Neural cell (in vitro differentiated cells): ENCODE data around the gene ETFB. TPM values are rescaled to one million over a fixed set of nuclear protein-coding genes. Genes with fewer than 3 reads are reported as not detected.

Source experiments
- H2AFZ ChIP-seq: fragments of 200-600, 300-800 bp; sonication (generic), shearing (Covaris generic); 2 replicates; pipeline ENCODE4 v1.6.0; 2014; ENCODE audit warnings: low read depth, mild to moderate bottlenecking, antibody characterized with exemption, low read length, moderate library complexity
- H3F3A ChIP-seq: fragments of 200-600 bp; shearing (Covaris generic); 2 replicates; pipeline ENCODE4 v1.6.1; 2016; ENCODE audit warnings: mild to moderate bottlenecking, moderate library complexity, mixed read lengths, antibody characterized with exemption, low read length; ENCODE audit not compliant: insufficient read depth, poor library complexity, severe bottlenecking
- H3K27ac ChIP-seq: fragments of 200-600, 300-800 bp; sonication (generic), shearing (Covaris generic); 2 replicates; pipeline ENCODE4 v1.5.1; 2014; ENCODE audit warnings: mild to moderate bottlenecking, low read length, moderate library complexity
- H3K27me3 ChIP-seq: fragments of 300-800, 200-600 bp; sonication (generic), shearing (Covaris generic); 2 replicates; pipeline ENCODE4 v1.6.0; 2014; ENCODE audit warnings: mild to moderate bottlenecking, low read depth, low read length, moderate library complexity; ENCODE audit not compliant: insufficient read depth
- H3K36me3 ChIP-seq: fragments of 300-800, 200-600 bp; sonication (generic), shearing (Covaris generic); 2 replicates; pipeline ENCODE4 v1.5.1; 2014; ENCODE audit warnings: mild to moderate bottlenecking, antibody characterized with exemption, low read length, moderate library complexity; ENCODE audit not compliant: insufficient read depth
- H3K4me2 ChIP-seq: fragments of 300-800, 200-600 bp; sonication (generic), shearing (Covaris generic); 2 replicates; pipeline ENCODE4 v1.6.0; 2014; ENCODE audit warnings: mild to moderate bottlenecking, low read length
- H3K4me3 ChIP-seq: fragments of 300-800, 200-600 bp; sonication (generic), shearing (Covaris generic); 2 replicates; pipeline ENCODE4 v1.5.1; 2014; ENCODE audit warnings: mild to moderate bottlenecking, low read length, moderate library complexity
- H3K79me2 ChIP-seq: fragments of 200-600 bp; shearing (Covaris generic); replicated peaks from 2 replicates; pipeline ENCODE4 v1.6.0; 2014; ENCODE audit warnings: mild to moderate bottlenecking, low read length, moderate library complexity; ENCODE audit not compliant: insufficient read depth
- H3K9ac ChIP-seq: fragments of 300-800, 200-600 bp; sonication (generic), shearing (Covaris generic); 2 replicates; pipeline ENCODE4 v1.6.1; 2016; ENCODE audit warnings: mild to moderate bottlenecking, low read length, mixed read lengths
- H3K9me2 ChIP-seq: fragments of 200-600 bp; shearing (Covaris generic); 2 replicates; pipeline ENCODE4 v1.6.1; 2016; ENCODE audit warnings: mild to moderate bottlenecking, low read length, mixed read lengths; ENCODE audit not compliant: insufficient read depth
- H3K9me3 ChIP-seq: fragments of 200-600, 300-800 bp; sonication (generic), shearing (Covaris generic); 2 replicates; pipeline ENCODE4 v1.6.1; 2016; ENCODE audit warnings: mild to moderate bottlenecking, mixed run types, low read length, moderate library complexity, mixed read lengths
- H4K20me1 ChIP-seq: fragments of 200-600 bp; shearing (Covaris generic); 2 replicates; pipeline ENCODE4 v1.6.1; 2016; ENCODE audit warnings: mild to moderate bottlenecking, mixed run types; ENCODE audit not compliant: insufficient read depth
- CTCF ChIP-seq: fragments of 450-650 bp; IDR thresholded peaks from 2 replicates; pipeline ENCODE4 v1.5.1; 2014; ENCODE audit warnings: antibody characterized with exemption, mild to moderate bottlenecking, moderate library complexity; ENCODE audit not compliant: poor library complexity, severe bottlenecking
- EP300 ChIP-seq: fragments of 450-650 bp; conservative IDR thresholded peaks from 2 replicates; pipeline ENCODE4 v1.6.1; 2014; ENCODE audit warnings: antibody characterized with exemption, mild to moderate bottlenecking, moderate library complexity; ENCODE audit not compliant: poor library complexity, severe bottlenecking
- EZH2 ChIP-seq: fragments of 200-600, 300-800 bp; shearing (Covaris generic), sonication (generic); IDR thresholded peaks from 2 replicates; pipeline ENCODE4 v1.6.1; 2014; ENCODE audit warnings: antibody characterized with exemption, low read length, borderline replicate concordance, mild to moderate bottlenecking; ENCODE audit not compliant: insufficient read depth, poor library complexity, severe bottlenecking
- MXI1 ChIP-seq: fragments of 450-650 bp; conservative IDR thresholded peaks from 2 replicates; pipeline ENCODE4 v1.6.1; 2014; ENCODE audit warnings: antibody characterized with exemption, mild to moderate bottlenecking; ENCODE audit not compliant: poor library complexity, severe bottlenecking
- POLR2AphosphoS5 ChIP-seq: IDR thresholded peaks from 2 replicates; pipeline ENCODE4 v1.6.1; 2012
- RAD21 ChIP-seq: fragments of 450-650 bp; conservative IDR thresholded peaks from 2 replicates; pipeline ENCODE4 v1.6.1; 2014; ENCODE audit warnings: antibody characterized with exemption, mild to moderate bottlenecking, moderate library complexity
- REST ChIP-seq: IDR thresholded peaks from 2 replicates; pipeline ENCODE4 v1.6.1; 2012; ENCODE audit warnings: borderline replicate concordance
- SMC3 ChIP-seq: fragments of 450-650 bp; conservative IDR thresholded peaks from 2 replicates; pipeline ENCODE4 v1.6.1; 2014; ENCODE audit warnings: antibody characterized with exemption, mild to moderate bottlenecking, moderate library complexity; ENCODE audit not compliant: poor library complexity
- TAF1 ChIP-seq: IDR thresholded peaks from 2 replicates; pipeline ENCODE4 v1.6.1; 2012; ENCODE audit warnings: low read depth
- polyA plus RNA-seq: library from polyadenylated mRNA; depleted of rRNA; stranded (reverse); fragments of >200 nt; gene quantifications from 2 replicates; pipeline ENCODE4 v1.2.3, GENCODE V29; 2014

ETFB gene
- polyA plus RNA-seq, 1 donor from 2014 or later, result 383 TPM

GRCh38 chr19:51391073-51391611 lies 25.0 kb upstream of the ETFB start:
- Histone ChIP-seq H3K4me3 (no peak overlapping the region), H2AFZ (no peak overlapping the region), H3K9me2 (no peaks in the 10 kb centered on the region), H4K20me1 (no peaks in the 10 kb centered on the region), H3K79me2 (no peaks in the 10 kb centered on the region), H3K27me3 (no peaks in the 10 kb centered on the region), H3K36me3 (no peaks in the 10 kb centered on the region), H3K9me3 (no peaks in the 10 kb centered on the region), H3K9ac (no peak overlapping the region), H3K4me2 (no peak overlapping the region), H3F3A (no peaks in the 10 kb centered on the region), H3K27ac (no peak overlapping the region)
- no peak for TF ChIP-seq REST
- TF ChIP-seq SMC3, result no peak
- TF ChIP-seq TAF1, result no peak
- no peak for TF ChIP-seq MXI1
- TF ChIP-seq POLR2AphosphoS5, result no peak
- TF ChIP-seq EP300, result no peak
- TF ChIP-seq CTCF, result no peak
- TF ChIP-seq RAD21, result no peak
- no peak for TF ChIP-seq EZH2

GRCh38 chr19:51389143-51389542 lies 23.0 kb upstream of the ETFB start:
- no peaks in the 10 kb centered on the region for H4K20me1 ChIP-seq
- H3F3A ChIP-seq, result no peaks in the 10 kb centered on the region
- TF ChIP-seq POLR2AphosphoS5 (no peak), EZH2 (no peak), MXI1 (no peak), REST (no peak), CTCF (no peak), EP300 (no peak), SMC3 (no peak), TAF1 (no peak), RAD21 (no peak)
- H3K27ac ChIP-seq, result no peak overlapping the region
- H2AFZ ChIP-seq, result no peak overlapping the region
- H3K9me2 ChIP-seq, result no peaks in the 10 kb centered on the region
- no peaks in the 10 kb centered on the region for H3K79me2 ChIP-seq
- H3K9ac ChIP-seq, result no peak overlapping the region
- no peak overlapping the region for H3K4me3 ChIP-seq
- no peaks in the 10 kb centered on the region for H3K27me3 ChIP-seq
- no peak overlapping the region for H3K4me2 ChIP-seq
- no peaks in the 10 kb centered on the region for H3K36me3 ChIP-seq
- no peaks in the 10 kb centered on the region for H3K9me3 ChIP-seq
